NCI-H510A treated with DMSO at 0.1 percent for 48 hours (cell line): ENCODE results near the gene DDX10.
A peak's percentile ranks its signal among the peaks of the same experiment; 100 is the strongest.
"Not testable (repeated sequence)": the region's sequence is repeated elsewhere in the genome, so short reads cannot be mapped to it uniquely, and the experiment has no call there.

Experiments used
- DNase-seq: peaks from one replicate; lab custom pipeline; 2025; lab: John Stamatoyannopoulos, UW

DDX10 gene

DNA sequence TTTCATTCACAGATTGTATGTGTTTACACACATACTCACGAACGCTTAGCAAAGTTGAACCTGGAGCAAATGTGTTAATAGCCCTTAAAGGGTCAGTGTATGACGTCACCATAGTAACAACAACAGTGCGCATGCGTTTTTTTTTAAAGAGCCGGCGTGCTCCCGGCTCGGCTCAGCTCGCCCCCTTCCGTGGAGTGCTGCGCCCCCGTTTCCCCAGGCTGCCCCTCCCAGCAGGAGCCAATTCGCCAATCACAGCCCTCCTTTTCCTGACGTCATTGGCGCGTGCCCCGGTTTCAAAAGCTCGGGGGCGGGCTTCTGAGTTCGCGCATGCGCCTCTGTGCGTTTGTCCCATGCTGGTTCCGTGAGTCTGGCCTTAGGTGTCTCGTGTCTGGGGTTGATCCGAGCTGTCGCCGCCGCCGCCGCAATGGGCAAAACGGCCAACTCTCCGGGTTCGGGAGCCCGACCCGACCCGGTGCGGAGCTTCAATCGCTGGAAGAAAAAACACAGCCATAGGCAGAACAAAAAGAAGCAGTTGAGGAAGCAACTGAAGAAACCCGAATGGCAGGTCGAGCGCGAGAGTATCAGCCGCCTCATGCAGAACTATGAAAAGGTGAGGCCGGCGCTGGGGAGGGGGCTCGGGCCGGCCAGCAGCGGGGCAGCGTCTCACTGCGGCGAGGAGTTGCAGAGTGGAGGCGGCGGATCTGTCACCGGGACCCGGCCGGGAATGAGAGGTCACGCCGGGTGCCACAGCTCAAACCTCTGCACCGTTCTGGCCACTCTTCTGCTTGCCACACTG is at the start of gene DDX10:
TSS of gene DDX10 (plus strand) at position 340 of the 796 bp plus-strand sequence. CDS start at position 425, 85 bp downstream.
- peak; percentile 97 for DNase-seq

GRCh38 chr11:108616549-108616948 is 48.3 kb upstream of the DDX10 start:
- no peak for DNase-seq

GRCh38 chr11:108617055-108617454 is 47.8 kb upstream of the DDX10 start:
- no peak for DNase-seq

GRCh38 chr11:108618529-108618928 is 46.3 kb upstream of the DDX10 start:
- DNase-seq = no peak

DNA sequence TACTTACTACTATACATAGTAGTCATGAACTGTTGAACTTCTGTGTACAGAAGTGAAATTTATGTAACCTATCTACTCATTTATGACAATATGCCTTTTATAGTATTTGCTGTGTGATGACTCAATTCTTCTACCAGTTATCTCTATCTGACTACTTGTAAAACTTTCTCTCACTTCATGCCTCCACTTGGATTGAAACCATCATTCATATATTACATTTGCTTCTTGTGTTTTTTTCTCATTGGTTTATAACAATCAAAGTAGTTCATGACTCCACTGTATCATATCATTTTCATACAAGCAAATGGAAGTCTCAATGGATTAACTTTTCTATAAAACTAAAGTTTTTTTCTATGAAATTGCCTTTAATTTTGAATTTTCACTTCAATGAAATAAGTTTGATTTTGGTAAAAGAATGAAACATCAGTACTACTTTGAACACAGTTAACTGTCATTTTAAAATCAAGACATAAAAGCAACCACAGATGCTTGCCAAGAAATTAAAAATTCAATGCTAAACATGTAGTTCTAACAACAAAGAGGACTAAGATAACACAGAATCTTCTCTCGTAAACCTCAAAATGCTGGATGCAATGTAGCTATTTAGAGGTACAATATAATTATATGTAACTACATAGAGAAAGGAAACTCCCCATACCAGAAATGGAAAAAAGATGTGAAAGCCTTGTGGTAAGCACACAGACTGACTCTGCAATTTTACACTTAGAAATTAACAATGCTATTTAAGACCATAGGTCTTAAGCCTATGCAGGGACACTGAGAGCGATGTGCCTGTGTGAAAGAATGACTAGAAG is 43.7 kb upstream of the DDX10 start:
- no peak for DNase-seq

- DNase-seq = no peak
Measured at GRCh38 chr11:108622341-108622740, 42.5 kb upstream of the DDX10 start.

DNA sequence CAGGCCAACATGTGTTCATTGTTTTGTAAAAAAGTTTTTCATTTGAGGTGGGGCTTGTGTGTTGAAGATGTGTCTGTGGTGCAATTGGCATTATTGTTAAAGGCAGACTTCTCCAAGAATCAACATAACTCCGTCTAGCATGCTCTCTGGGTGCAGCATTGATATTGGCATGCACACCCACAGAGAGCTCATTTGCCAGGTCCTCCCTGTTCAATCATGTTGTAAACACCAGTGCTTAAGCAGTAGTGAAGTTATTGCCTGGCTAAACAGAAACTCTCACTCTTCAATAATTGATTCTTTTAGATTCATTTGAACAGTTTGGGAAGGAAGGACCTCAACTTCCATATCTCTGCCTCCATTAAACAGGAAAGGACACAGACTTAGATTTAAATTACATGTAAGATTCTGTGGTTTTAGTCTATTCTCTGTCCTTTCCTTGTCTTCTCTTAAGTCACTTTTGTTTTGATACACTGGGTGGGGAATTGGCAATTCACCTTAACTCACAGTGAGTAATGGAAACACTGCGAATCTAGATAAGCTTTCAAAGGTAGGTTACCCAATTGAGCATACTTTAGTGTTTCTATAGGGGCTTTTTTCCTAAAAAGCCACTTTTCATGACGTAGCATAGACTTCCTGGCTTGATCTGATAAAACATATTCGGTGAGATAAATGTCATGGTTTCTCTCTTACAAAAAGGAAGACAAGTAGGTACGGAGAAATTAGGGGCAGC is 40.5 kb upstream of the DDX10 start:
- no peak for DNase-seq

GRCh38 chr11:108628326-108628725 is 36.5 kb upstream of the DDX10 start:
- DNase-seq = no peak

DNA sequence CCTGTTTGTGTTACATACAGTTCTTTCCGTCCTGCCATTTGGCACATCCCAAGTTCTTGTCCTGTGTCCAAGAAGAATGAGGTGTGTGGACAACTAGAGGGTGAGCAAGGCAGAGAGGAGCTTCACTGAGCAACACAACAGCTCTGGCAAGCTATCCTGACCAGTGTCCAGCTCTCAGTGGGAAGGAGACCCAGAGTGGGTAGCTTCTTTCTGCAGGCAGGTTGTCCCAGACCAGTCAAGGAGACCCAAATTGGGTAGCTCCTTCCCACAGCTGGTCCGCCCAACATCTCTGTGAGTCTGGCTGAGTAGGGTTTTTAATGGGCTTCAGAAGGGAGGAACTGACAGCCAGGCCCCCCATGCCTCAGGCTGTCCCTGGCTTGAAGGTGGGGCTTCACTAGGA is 36.1 kb upstream of the DDX10 start:
- no peak for DNase-seq

- no peak for DNase-seq
Measured at GRCh38 chr11:108629274-108629673, 35.6 kb upstream of the DDX10 start.

GRCh38 chr11:108632041-108632704 is 32.7 kb upstream of the DDX10 start:
- no peak for DNase-seq

- DNase-seq = no peak
Measured at GRCh38 chr11:108635106-108635505, 29.8 kb upstream of the DDX10 start.

GRCh38 chr11:108636222-108636621 is 28.6 kb upstream of the DDX10 start:
- no peak for DNase-seq

DNA sequence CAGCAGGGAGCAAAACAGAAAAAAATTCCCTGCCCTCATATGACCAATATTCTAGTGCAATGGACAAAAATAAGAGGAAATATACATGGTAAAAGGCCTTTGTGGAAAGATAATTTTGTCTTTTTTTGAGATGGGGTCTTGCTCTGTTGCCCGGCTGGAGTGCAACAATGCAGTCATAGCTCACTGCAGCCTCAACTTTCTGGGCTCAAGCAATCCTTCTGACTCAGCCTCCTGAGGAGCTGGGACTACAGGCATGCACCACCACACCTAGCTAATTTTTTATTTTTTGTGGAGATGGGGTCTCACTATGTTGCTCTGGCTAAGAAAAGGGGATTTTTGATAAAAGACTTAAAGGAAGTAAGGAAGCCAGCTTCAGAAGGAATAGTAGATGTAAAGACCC is 25.7 kb upstream of the DDX10 start:
- no peak for DNase-seq

DNA sequence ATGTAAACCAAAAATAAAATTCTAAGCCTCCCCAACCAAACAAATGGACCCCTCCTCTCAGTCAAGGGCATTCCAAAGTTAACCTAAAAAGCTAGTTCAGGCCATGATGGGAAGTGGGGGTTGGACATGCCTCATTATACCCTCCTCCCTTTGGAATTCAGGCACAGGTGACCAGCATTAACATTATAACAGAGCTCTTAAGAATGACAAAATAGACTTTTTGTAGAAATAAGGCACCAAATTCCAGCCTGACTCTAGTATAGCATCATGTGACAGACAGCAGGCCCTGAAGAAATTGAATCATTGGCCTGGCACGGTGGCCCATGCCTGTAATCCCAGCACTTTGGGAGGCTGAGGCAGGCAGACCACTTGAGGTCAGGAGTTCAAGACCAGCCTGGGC is 23.1 kb upstream of the DDX10 start:
- DNase-seq = not testable (repeated sequence)

GRCh38 chr11:108643974-108644373 is 20.9 kb upstream of the DDX10 start:
- DNase-seq = no peak

- DNase-seq = no peak
Measured at GRCh38 chr11:108645970-108646369, 18.9 kb upstream of the DDX10 start.

- DNase-seq = no peak
Measured at GRCh38 chr11:108647387-108647700, 17.5 kb upstream of the DDX10 start.

DNA sequence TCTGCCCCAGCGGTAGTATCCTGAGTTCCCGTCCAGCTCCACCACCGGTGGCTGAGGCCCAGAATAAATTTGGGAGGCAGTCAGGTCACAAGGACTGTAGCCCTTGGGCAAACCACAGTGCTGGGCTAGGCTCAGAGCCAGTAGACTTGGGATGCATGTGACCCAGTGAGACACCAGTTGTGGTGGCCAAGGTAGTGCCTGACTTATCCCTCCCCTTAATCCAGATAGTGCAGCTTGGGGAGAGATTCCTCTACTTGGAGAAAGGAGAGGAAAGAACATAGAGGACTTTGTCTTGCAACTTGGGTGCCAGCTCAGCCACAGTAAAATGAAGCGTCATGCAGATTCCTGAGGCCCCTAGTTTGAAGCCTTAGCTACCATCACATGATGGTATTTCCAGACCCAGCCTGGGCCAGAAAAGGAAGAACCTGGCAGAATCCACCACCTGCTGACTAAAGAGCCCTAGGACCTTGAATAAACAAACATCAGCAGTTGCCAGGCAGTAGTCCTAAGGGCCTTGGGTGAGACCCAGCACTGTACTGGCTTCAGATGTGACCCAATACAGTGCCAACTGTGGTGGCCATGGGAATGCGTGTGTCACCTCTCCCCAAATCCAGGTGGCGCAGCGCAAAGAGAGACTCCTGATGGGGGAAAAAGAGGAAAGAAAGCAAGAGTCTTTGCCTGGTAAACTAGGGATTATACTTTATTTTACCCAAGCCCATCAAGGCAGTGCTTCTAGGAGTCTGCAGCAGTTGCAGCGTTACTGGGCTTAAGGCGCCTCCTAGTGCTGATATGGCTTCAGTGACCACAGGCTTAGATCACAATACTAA is 17.0 kb upstream of the DDX10 start:
- DNase-seq = peak; percentile 82

GRCh38 chr11:108648528-108648885 is 16.4 kb upstream of the DDX10 start:
- DNase-seq = no peak

- not testable (repeated sequence) for DNase-seq
Measured at GRCh38 chr11:108654100-108654499, 10.8 kb upstream of the DDX10 start.
